ENCODE results near the gene PTPRN2. TPM values are rescaled to one million over a fixed set of nuclear protein-coding genes. Genes with fewer than 3 reads are reported as not detected.
"Not testable (repeated sequence)": the region's sequence is repeated elsewhere in the genome, so short reads cannot be mapped to it uniquely, and the experiment has no call there.

The PTPRN2 gene
- total and polyA plus RNA-seq, 2 experiments from 2014 or later = 0.28 TPM; not detected in 1

GRCh38 chr7:158157460-158157859 lies 430.2 kb downstream of the PTPRN2 start:
- Histone ChIP-seq H3K27ac (no peak overlapping the region), H3K36me3 (no peaks in the 10 kb centered on the region), H3K4me1 (ENCODE audit: low read depth) (no peaks in the 10 kb centered on the region), H3K9me3 (ENCODE audit: low read depth) (no peaks in the 10 kb centered on the region), H3K27me3 (no peaks in the 10 kb centered on the region), H3K4me3 (no peak overlapping the region)
- TF ChIP-seq CTCF (IDR thresholded peaks at IDR 0.05; ENCODE audit: low read depth, low read length) = no peak
- no peak for DNase-seq (ENCODE audit: low read depth in 1 of 2, low spot score in 1 of 2)

GRCh38 chr7:158151273-158151672 lies 436.4 kb downstream of the PTPRN2 start:
- H3K27ac ChIP-seq; H3K4me1 ChIP-seq (ENCODE audit: low read depth); H3K36me3 ChIP-seq; H3K27me3 ChIP-seq; H3K4me3 ChIP-seq; H3K9me3 ChIP-seq (ENCODE audit: low read depth): not testable (repeated sequence)
- peak in 1 of 2 donors; percentile 4 for DNase-seq (ENCODE audit: low read depth in 1 of 2, low spot score in 1 of 2)

- H3K9me3 ChIP-seq (ENCODE audit: low read depth) = peaks cover 2% of the 10 kb centered on the region
- DNase-seq (ENCODE audit: low read depth in 1 of 2, low spot score in 1 of 2) = no peak
- TF ChIP-seq CTCF (IDR thresholded peaks at IDR 0.05; ENCODE audit: low read depth, low read length) = no peak
- no peak overlapping the region for H3K4me3 ChIP-seq
- H3K27ac ChIP-seq = no peak overlapping the region
- H3K36me3 ChIP-seq = no peaks in the 10 kb centered on the region
- no peaks in the 10 kb centered on the region for H3K4me1 ChIP-seq (ENCODE audit: low read depth)
- H3K27me3 ChIP-seq = no peaks in the 10 kb centered on the region
Observed at GRCh38 chr7:158150234-158150633, 437.4 kb downstream of the PTPRN2 start.

GRCh38 chr7:158147431-158147830 lies 440.2 kb downstream of the PTPRN2 start:
- H3K4me3 ChIP-seq; H3K27me3 ChIP-seq; H3K27ac ChIP-seq; H3K36me3 ChIP-seq; H3K4me1 ChIP-seq (ENCODE audit: low read depth); H3K9me3 ChIP-seq (ENCODE audit: low read depth): not testable (repeated sequence)
- DNase-seq (ENCODE audit: low read depth in 1 of 2, low spot score in 1 of 2) = peak in 1 of 2 donors; percentile 6

GRCh38 chr7:158145370-158145769 lies 442.3 kb downstream of the PTPRN2 start:
- no peaks in the 10 kb centered on the region for H3K36me3 ChIP-seq
- H3K4me3 ChIP-seq = no peak overlapping the region
- H3K27ac ChIP-seq = no peak overlapping the region
- H3K9me3 ChIP-seq (ENCODE audit: low read depth) = peaks cover 2% of the 10 kb centered on the region
- no peaks in the 10 kb centered on the region for H3K27me3 ChIP-seq
- no peaks in the 10 kb centered on the region for H3K4me1 ChIP-seq (ENCODE audit: low read depth)
- DNase-seq (ENCODE audit: low read depth in 1 of 2, low spot score in 1 of 2) = no peak
- TF ChIP-seq CTCF (IDR thresholded peaks at IDR 0.05; ENCODE audit: low read depth, low read length) = no peak

- no peaks in the 10 kb centered on the region for H3K4me1 ChIP-seq (ENCODE audit: low read depth)
- no peak overlapping the region for H3K27ac ChIP-seq
- H3K9me3 ChIP-seq (ENCODE audit: low read depth) = peaks cover 2% of the 10 kb centered on the region
- no peak for DNase-seq (ENCODE audit: low read depth in 1 of 2, low spot score in 1 of 2)
- no peak overlapping the region for H3K4me3 ChIP-seq
- no peak for TF ChIP-seq CTCF (IDR thresholded peaks at IDR 0.05; ENCODE audit: low read depth, low read length)
- no peaks in the 10 kb centered on the region for H3K36me3 ChIP-seq
- no peaks in the 10 kb centered on the region for H3K27me3 ChIP-seq
Observed at GRCh38 chr7:158143196-158144120, 444.2 kb downstream of the PTPRN2 start.

Measured in cardiac muscle cell (in vitro differentiated cells and primary cell).